Stimulated activated CD4-positive, alpha-beta T cell treated with anti-CD3 and anti-CD28 coated beads, Interleukin-12 subunit alpha, Interleukin-12 subunit beta, amount 100 ng/mL, for 48 hours (primary cell): ENCODE measurements around the gene ICOSLG.
"Not testable (repeated sequence)": the region's sequence is repeated elsewhere in the genome, so short reads cannot be mapped to it uniquely, and the experiment has no call there.

Experiments used
- DNase-seq, 3 donors: peaks; one replicate each; pipeline ENCODE4 v3.0.0-alpha.2; 2020; ENCODE audit warnings: low read depth in 2 of 3, low spot score in 1 of 3

The ICOSLG gene

GRCh38 chr21:44265734-44266270 is 25.1 kb upstream of the ICOSLG start:
- no peak for DNase-seq

DNA sequence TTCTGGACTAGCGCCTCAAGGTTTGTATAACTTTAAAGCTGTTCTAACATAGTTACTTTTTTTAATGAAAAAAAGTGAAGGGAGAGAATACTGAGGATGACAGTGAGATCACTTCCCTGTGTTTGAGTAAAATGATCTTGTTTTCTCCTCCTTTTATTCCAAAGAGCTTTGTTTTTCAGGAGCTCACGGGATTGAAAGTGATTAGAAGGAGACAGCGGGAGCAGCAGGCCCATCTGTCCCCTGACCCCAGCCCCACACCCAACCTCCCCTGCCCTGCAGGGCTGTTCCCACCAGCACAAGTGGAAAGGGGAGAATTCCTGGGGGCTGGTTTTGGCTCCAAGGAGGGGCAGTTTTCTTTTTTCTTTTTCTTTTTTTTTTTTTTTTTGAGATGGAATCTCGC is 23.0 kb upstream of the ICOSLG start:
- no peak for DNase-seq

DNA sequence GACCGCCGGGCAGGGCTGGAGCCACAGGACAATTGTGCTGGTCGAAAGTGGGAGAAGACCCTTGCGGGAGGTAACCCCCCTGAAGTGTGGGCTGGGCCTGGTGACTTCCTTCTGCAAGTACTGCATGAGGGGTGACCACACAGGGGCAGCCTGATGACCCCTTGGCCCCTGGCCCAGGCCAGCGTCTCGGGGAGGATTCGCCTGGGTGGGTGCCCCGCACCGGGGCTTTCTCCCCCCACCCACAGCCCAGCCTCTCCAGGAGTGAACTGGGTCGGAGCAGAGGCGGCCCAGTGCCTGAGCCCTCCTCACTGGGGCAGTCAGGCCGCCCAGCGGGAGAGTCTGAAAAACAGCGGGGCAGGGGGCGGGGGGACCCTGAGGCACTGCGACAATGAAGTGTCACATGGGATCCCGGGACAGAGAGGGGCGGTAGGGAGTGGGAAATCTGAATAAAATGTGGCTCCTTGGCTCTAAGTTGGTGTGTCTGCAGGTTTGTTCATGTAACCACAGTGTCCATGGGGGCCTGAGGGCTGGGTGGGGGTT is 22.5 kb upstream of the ICOSLG start:
- DNase-seq = no peak

DNA sequence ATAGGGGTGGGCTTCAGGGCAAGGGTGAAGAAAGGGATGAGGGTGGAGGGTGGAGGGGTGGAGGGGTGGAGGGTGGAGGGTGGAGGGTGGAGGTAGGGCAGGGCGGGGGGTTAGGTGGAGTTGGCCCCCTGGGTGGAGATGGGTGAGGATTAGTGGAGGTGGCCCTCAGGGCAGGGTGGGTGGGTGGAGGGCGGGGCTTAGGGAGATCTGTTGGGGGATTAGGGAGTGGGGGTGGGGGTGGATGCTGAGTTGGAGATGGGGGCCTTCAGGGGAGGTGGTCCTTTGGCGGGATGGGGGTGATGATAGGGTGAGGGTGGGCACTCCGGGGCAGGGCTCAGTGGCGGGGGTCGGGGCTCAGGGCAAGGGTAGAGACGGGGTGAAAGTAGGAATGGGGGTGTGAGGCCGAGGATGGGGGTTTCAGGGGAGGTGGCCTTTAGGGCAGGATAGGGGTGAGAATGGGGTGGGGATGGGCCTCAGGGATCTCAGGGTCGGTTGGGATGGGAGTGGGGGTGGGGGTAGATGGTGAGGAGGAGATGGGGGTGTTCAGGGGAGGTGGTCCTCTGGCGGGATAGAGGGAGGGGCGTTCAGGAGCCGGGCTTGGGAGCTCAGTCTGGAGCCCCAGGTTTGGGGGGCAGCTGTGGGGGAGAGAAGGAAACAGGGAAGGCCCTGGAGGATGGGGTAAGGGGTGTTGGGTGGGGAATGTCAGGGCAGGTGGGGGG is 21.8 kb upstream of the ICOSLG start:
- DNase-seq = no peak

GRCh38 chr21:44261675-44262295 is 21.0 kb upstream of the ICOSLG start, which contains the start of gene DNMT3L:
TSS of gene DNMT3L (minus strand) at chr21:44261897. CDS start at chr21:44261259, 638 bp downstream.
- DNase-seq = no peak

DNA sequence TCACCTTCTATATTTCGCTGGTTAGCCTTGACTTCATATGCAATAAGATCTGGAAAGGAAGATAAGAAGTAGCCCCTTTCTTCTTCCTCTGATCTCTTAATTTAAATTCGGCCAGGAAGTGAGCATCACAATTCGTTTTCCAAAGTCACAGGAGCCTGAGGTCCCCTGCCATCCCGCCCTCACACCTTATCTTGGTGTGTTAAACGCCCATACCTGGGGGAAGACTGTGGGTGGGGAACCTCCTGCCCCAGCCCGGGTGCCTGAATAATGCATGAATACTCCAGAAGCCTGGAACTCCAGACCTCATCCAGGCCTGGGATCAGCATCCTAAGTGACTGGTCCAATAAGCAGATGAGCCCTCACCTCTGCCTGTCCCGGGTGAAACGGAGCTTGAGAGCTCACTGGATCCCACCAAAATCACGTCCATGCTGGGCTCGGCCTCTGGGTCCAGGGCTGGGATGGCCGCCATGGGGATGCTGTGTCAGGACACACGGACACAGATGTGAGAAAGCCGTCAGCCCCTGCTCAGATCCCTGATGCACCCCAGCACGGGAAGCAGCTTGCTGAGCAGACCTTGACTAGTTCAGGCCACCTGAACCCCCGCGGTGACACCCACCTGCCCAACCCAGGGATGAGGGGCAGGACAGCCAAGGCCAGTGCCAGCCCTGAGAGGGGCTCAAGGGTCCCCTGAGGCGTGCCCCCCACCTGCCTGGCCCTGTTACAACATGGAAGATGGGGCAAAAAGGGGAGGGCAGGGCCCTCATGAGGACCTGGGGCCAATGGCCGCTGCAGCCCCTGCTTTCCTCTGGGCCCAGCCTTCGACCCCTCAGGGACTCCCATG is 20.3 kb upstream of the ICOSLG start:
- no peak for DNase-seq

GRCh38 chr21:44260066-44260465 is 19.3 kb upstream of the ICOSLG start:
- no peak for DNase-seq

DNA sequence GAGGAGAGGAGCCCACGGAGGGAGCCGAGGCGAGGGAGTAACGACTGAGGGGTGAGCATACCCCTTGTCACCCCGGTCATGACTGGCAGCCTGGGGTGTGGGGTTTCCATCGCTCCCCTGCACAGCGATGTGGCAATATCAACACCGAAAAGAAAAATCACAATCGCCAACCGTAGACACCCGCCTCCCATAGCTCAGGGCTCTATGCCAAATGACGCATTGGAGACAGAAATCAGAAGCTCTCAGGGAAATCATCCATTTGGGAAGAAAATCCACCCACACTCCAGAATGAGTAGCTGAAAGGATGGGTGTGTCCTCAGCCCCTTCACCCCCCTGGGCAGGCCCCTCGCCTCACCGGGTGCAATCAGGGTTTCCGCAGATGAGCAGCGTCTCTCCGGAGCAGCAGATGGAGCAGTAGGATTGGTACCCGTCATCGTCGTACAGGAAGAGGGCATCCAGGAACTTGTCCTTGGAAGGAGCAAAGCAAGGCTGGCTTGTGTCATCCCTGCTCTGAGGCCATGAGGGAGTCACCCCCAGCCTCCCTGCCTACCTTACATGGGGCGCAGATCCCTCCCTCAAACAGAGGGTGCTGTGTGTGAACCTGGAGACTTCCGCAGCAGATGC is 18.5 kb upstream of the ICOSLG start:
- DNase-seq = no peak

DNA sequence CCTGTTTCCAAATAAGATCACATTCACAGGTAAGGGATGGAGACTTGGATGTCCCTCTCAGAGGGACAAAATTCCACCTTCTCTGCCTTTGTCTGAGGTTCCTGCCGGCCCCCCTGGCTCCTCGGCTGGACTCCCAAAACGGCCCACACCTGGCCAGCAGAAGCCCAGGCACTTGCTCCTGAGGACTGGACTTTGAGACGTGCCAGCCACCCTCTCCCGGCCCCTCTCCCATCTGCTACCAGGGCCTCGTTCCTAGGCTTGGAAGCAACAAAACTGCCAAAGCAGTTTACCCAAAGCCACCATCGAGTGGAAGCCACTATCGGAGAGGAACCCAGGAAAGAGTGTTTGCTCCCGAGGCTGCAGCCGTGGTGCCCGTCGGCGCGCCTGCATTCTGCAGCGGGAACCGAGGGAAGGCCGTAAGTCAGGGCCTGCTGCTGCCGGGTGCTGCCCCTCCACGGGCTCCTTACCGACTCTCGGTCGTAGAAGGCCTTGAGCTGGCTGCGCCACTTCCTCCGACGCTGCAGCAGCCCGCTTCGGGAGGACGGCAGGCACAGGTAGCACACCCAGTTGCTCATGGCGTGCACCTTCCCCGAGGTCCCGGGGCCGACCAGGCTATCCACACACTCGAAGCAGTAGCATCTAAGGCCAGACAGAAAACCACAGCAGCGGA is 17.4 kb upstream of the ICOSLG start:
- DNase-seq = no peak

- no peak for DNase-seq
These were observed 14.8 kb upstream of the ICOSLG start for GRCh38 chr21:44255511-44255981.

GRCh38 chr21:44253832-44254710 is 13.3 kb upstream of the ICOSLG start:
- DNase-seq = no peak

DNA sequence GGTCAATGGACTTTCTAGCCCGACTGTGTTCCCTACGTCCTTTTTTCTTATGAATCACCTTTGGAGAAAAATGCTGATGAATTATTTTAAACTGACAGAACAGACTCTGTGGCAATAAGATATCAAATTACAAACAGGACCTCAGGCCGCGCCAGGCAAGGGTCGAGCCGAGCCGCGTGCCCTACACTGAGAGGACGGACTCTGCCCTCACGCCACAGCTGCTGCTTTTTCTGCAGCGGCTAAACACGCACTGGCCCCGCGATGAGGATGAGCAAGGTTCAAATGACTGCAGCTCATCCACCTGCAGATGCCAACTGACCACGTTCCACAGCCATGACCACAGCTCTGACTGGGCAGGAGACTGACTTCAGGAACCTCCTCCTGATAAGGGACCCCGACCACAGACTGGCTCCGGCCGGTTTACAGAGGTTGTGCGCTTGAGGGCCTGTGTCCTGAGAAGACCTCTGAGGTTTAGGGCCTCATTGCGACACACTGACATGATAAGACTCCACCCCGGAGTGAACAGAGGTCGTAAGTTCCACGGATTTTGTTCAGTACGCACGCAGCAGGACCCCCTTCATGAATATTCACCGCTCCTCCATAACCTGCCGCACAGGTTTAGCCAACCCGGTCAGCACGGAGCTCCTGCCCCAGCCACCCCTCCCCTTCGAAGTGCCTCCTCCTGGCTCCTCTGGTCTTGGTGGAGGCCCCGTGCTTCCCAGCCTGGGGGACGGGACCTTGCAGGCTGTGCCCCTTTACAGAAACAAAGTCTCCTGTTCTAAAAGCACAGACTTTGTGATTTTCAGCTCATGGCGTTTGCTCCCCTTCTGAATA is 8.7 kb upstream of the ICOSLG start:
- DNase-seq = not testable (repeated sequence)

DNA sequence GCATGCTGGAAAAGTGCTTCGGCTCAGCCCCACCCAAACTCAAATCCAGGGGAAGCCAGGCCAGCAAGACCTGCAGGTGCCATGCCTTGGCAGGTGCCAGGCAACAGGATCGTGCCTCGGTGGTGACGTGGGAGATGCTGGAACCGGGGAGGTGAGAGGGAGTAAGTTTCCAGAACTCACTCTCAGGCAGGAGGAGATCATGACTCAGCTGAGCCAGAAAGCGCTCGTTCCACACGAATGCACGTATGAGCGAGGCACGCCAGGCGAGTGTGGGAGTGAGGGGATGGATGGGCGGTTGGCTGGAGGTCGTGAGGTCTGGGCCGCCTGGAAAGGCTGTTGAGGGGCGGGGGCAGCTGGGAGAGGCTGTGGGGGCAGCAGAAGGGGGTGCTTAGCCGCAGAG is 7.2 kb upstream of the ICOSLG start:
- not testable (repeated sequence) for DNase-seq

DNA sequence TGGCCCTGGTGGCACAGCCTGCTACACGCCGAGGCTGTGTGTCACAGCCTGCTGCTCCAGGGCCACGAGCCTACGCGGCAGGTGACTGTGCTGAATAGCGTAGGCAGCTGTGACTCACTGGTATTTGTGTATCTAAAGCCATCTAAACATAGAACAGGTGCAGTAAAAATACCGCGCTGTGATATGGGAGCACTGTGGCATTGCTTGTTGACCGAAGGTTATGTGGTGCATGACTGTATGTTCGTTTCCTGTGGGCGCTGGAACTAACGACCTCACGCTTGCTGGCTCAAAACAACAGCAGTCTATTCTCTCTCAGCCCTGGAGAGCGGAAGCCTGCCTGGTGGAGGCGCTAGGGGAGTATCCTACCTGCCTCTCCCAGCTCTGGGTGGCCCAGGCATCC is 3.2 kb upstream of the ICOSLG start:
- not testable (repeated sequence) for DNase-seq

GRCh38 chr21:44241281-44241680 is 538 bp upstream of the ICOSLG start:
- not testable (repeated sequence) for DNase-seq

GRCh38 chr21:44240353-44240752 is 390 bp downstream of the ICOSLG start:
- not testable (repeated sequence) for DNase-seq

- not testable (repeated sequence) for DNase-seq
These were observed 11.2 kb downstream of the ICOSLG start for GRCh38 chr21:44229561-44229960.

- DNase-seq = not testable (repeated sequence)
These were observed 12.6 kb downstream of the ICOSLG start for GRCh38 chr21:44228109-44228508.
